GM18499 (cell line): Measurements from ENCODE around the gene SLC44A1.
A peak's percentile ranks its signal among the peaks of the same experiment; 100 is the strongest.

Experiments used
- ATAC-seq: cut with Tn5 transposase; IDR thresholded peaks from one replicate; pipeline ENCODE4 v1.9.1; 2021; ENCODE audit warnings: moderate number of reproducible peaks; ENCODE audit not compliant: insufficient read depth, unreplicated experiment

Gene SLC44A1

GRCh38 chr9:105330201-105330600 lies 85.8 kb downstream of the SLC44A1 start:
- ATAC-seq, result no peak

GRCh38 chr9:105330755-105331154 lies 86.3 kb downstream of the SLC44A1 start:
- peak; percentile 50 for ATAC-seq

GRCh38 chr9:105331160-105331559 lies 86.7 kb downstream of the SLC44A1 start:
- ATAC-seq, result peak; percentile 27

GRCh38 chr9:105331755-105332154 lies 87.3 kb downstream of the SLC44A1 start:
- ATAC-seq, result no peak

- ATAC-seq, result no peak
Measured at GRCh38 chr9:105332471-105332870, 88.0 kb downstream of the SLC44A1 start.

GRCh38 chr9:105333076-105333475 lies 88.6 kb downstream of the SLC44A1 start:
- no peak for ATAC-seq

GRCh38 chr9:105333811-105334210 lies 89.4 kb downstream of the SLC44A1 start:
- no peak for ATAC-seq

- ATAC-seq, result no peak
Measured at GRCh38 chr9:105338308-105338707, 93.9 kb downstream of the SLC44A1 start.

- no peak for ATAC-seq
Measured at GRCh38 chr9:105339849-105340248, 95.4 kb downstream of the SLC44A1 start.

GRCh38 chr9:105341434-105342146 lies 97.1 kb downstream of the SLC44A1 start:
- no peak for ATAC-seq

GRCh38 chr9:105342147-105342505 lies 97.7 kb downstream of the SLC44A1 start:
- ATAC-seq, result no peak

- no peak for ATAC-seq
Measured at GRCh38 chr9:105344283-105344682, 99.8 kb downstream of the SLC44A1 start.

GRCh38 chr9:105345626-105346025 lies 101.2 kb downstream of the SLC44A1 start:
- no peak for ATAC-seq

GRCh38 chr9:105346273-105346672 lies 101.8 kb downstream of the SLC44A1 start:
- no peak for ATAC-seq

- ATAC-seq, result no peak
Measured at GRCh38 chr9:105354448-105354847, 110.0 kb downstream of the SLC44A1 start.

GRCh38 chr9:105355781-105356180 lies 111.3 kb downstream of the SLC44A1 start:
- peak; percentile 56 for ATAC-seq

GRCh38 chr9:105357937-105358336 lies 113.5 kb downstream of the SLC44A1 start:
- ATAC-seq, result peak; percentile 86

GRCh38 chr9:105359892-105360291 lies 115.4 kb downstream of the SLC44A1 start:
- no peak for ATAC-seq

GRCh38 chr9:105360344-105360743 lies 115.9 kb downstream of the SLC44A1 start:
- no peak for ATAC-seq

- no peak for ATAC-seq
Measured at GRCh38 chr9:105361873-105362272, 117.4 kb downstream of the SLC44A1 start.

- no peak for ATAC-seq
Measured at GRCh38 chr9:105362470-105362869, 118.0 kb downstream of the SLC44A1 start.

- ATAC-seq, result no peak
Measured at GRCh38 chr9:105363837-105364236, 119.4 kb downstream of the SLC44A1 start.
